Gastroesophageal sphincter (tissue), 3 donors: ENCODE data around the gene ADD3.

Experiments used
- CTCF ChIP-seq, 4 experiments: fragments of 200-600 bp in 2 of 4; fragments of 450-650 bp in 2 of 4; sonication (generic) in 1 of 4; IDR thresholded peaks; one replicate each; pipeline ENCODE4 v1.5.1; 2017 to 2019; ENCODE audit warnings: antibody characterized with exemption in 4 of 4, mild to moderate bottlenecking in 2 of 4, moderate library complexity in 2 of 4
- EP300 ChIP-seq: sonication (generic); formaldehyde crosslinking; IDR thresholded peaks from one replicate; pipeline ENCODE4 v1.6.1; 2017; ENCODE audit warnings: antibody characterized with exemption, mild to moderate bottlenecking
- POLR2A ChIP-seq, 2 donors: fragments of 450-650 bp; IDR thresholded peaks; one replicate each; pipeline ENCODE4 v1.6.1; 2017; ENCODE audit warnings: antibody characterized with exemption in 2 of 2, mild to moderate bottlenecking in 2 of 2, moderate library complexity in 1 of 2

- no peak for TF ChIP-seq CTCF (IDR thresholded peaks at IDR 0.05)
- no peak for TF ChIP-seq EP300
- TF ChIP-seq POLR2A (IDR thresholded peaks at IDR 0.05), result no peak
Measured at GRCh38 chr10:110040108-110040507, 32.3 kb downstream of the ADD3 start.
